GM23338 (cell line): ENCODE data around the gene CD99L2. TPM values are rescaled to one million over a fixed set of nuclear protein-coding genes. Genes with fewer than 3 reads are reported as not detected.

Experiments
- ATAC-seq: fragments of 200-7000 bp; cut with Tn5 transposase; 3 replicates; pipeline ENCODE4 v1.9.1; 2020
- DNase-seq: peaks from one replicate; pipeline ENCODE4 v3.0.0-alpha.2; 2015; ENCODE audit warnings: low spot score
- H2AFZ ChIP-seq: fragments of 200-600 bp; sonication (generic); 2 replicates; pipeline ENCODE4 v1.8.0; 2016; ENCODE audit warnings: antibody characterized with exemption, mild to moderate bottlenecking, moderate library complexity
- H3F3A ChIP-seq: fragments of 200-600 bp; sonication (generic); replicated peaks from 2 replicates; pipeline ENCODE4 v1.8.0; 2017; ENCODE audit warnings: antibody characterized with exemption, mixed run types, low read depth
- H3K27ac ChIP-seq: fragments of 200-600 bp; sonication (generic); 2 replicates; pipeline ENCODE4 v1.6.1; 2016; ENCODE audit warnings: low read depth
- H3K27me3 ChIP-seq: fragments of 200-600 bp; sonication (generic); 2 replicates; pipeline ENCODE4 v1.8.0; 2016; ENCODE audit warnings: mild to moderate bottlenecking, mixed run types, moderate library complexity; ENCODE audit not compliant: insufficient read depth
- H3K36me3 ChIP-seq: fragments of 200-600 bp; sonication (generic); 2 replicates; pipeline ENCODE4 v1.8.0; 2016; ENCODE audit warnings: mild to moderate bottlenecking; ENCODE audit not compliant: insufficient read depth
- H3K4me1 ChIP-seq: fragments of 200-600 bp; sonication (generic); 2 replicates; pipeline ENCODE4 v1.8.0; 2016; ENCODE audit warnings: mild to moderate bottlenecking, moderate library complexity; ENCODE audit not compliant: insufficient read depth
- H3K4me2 ChIP-seq: fragments of 200-600 bp; sonication (generic); 2 replicates; pipeline ENCODE4 v1.7.1; 2017; ENCODE audit warnings: mixed run types
- H3K4me3 ChIP-seq: fragments of 200-600 bp; sonication (generic); 2 replicates; pipeline ENCODE4 v1.6.1; 2016; ENCODE audit warnings: mixed run types
- H3K79me2 ChIP-seq: fragments of 200-600 bp; sonication (generic); replicated peaks from 2 replicates; pipeline ENCODE4 v1.8.0; 2017; ENCODE audit warnings: mild to moderate bottlenecking; ENCODE audit not compliant: insufficient read depth
- H3K9me2 ChIP-seq: fragments of 200-600 bp; sonication (generic); 2 replicates; pipeline ENCODE4 v1.8.0; 2017; ENCODE audit not compliant: insufficient read depth
- H4K20me1 ChIP-seq: fragments of 200-600 bp; sonication (generic); replicated peaks from 2 replicates; pipeline ENCODE4 v1.8.0; 2017; ENCODE audit warnings: mild to moderate bottlenecking; ENCODE audit not compliant: insufficient read depth
- H3K27ac Mint-ChIP-seq: 2 replicates; pipeline ENCODE4 v1.8.0; 2020; ENCODE audit warnings: inconsistent platforms, mild to moderate bottlenecking, moderate library complexity, mixed read lengths
- H3K27me3 Mint-ChIP-seq: 3 replicates; pipeline ENCODE4 v1.8.0; 2022; ENCODE audit warnings: low read depth, mild to moderate bottlenecking, moderate library complexity, mixed read lengths, inconsistent platforms; ENCODE audit not compliant: insufficient read depth, poor library complexity
- H3K36me3 Mint-ChIP-seq: 3 replicates; pipeline ENCODE4 v1.8.0; 2021; ENCODE audit warnings: low read depth, mild to moderate bottlenecking, inconsistent platforms, moderate library complexity, mixed read lengths
- H3K4me1 Mint-ChIP-seq: 3 replicates; pipeline ENCODE4 v1.8.0; 2020; ENCODE audit warnings: mild to moderate bottlenecking, inconsistent platforms, mixed read lengths
- H3K4me3 Mint-ChIP-seq: 3 replicates; pipeline ENCODE4 v1.8.0; 2021; ENCODE audit warnings: moderate library complexity, mild to moderate bottlenecking, inconsistent platforms, mixed read lengths
- H3K9me3 Mint-ChIP-seq: 3 replicates; pipeline ENCODE4 v1.8.0; 2020; ENCODE audit warnings: moderate library complexity, mild to moderate bottlenecking, inconsistent platforms, mixed read lengths
- CREB1 ChIP-seq: fragments of 250-450 bp; sonication (Bioruptor Pico); IDR thresholded peaks from 2 replicates; pipeline ENCODE4 v1.5.0; 2020; ENCODE audit warnings: low read depth, mild to moderate bottlenecking, moderate library complexity
- EZH2 ChIP-seq: fragments of 200-600 bp; sonication (generic); IDR thresholded peaks from one replicate; pipeline ENCODE4 v1.8.0; 2017; ENCODE audit warnings: antibody characterized with exemption, mild to moderate bottlenecking, low read depth; ENCODE audit not compliant: unreplicated experiment
- EZH2phosphoT487 ChIP-seq: fragments of 200-600 bp; sonication (generic); IDR thresholded peaks from one replicate; pipeline ENCODE4 v1.8.1; 2018; ENCODE audit warnings: antibody characterized with exemption; ENCODE audit not compliant: unreplicated experiment
- JUNB ChIP-seq: IDR thresholded peaks from one replicate; pipeline ENCODE4 v1.6.1; 2016; ENCODE audit warnings: antibody characterized with exemption; ENCODE audit not compliant: unreplicated experiment
- NANOG ChIP-seq: IDR thresholded peaks from 2 replicates; pipeline ENCODE4 v1.6.1; 2016; ENCODE audit warnings: antibody characterized with exemption, borderline replicate concordance
- POLR2AphosphoS5 ChIP-seq: IDR thresholded peaks from 2 replicates; pipeline ENCODE4 v1.6.1; 2016; ENCODE audit warnings: antibody characterized with exemption, low read depth
- STAT1 ChIP-seq: IDR thresholded peaks from one replicate; pipeline ENCODE4 v1.6.1; 2016; ENCODE audit warnings: antibody characterized with exemption; ENCODE audit not compliant: unreplicated experiment
- ZNF114 ChIP-seq: fragments of 250-450 bp; sonication (Bioruptor Pico); IDR thresholded peaks from 2 replicates; pipeline ENCODE4 v1.5.0; 2020; ENCODE audit warnings: mild to moderate bottlenecking, moderate library complexity
- ZNF331 ChIP-seq: fragments of 250-450 bp; sonication (Bioruptor Pico); IDR thresholded peaks from 2 replicates; pipeline ENCODE4 v1.5.0; 2020; ENCODE audit warnings: low read depth, mild to moderate bottlenecking, moderate library complexity
- polyA plus RNA-seq: library from polyadenylated mRNA; unstranded; fragments of >200 nt; fragmentation: Nextera tagmentation; extraction: Ambion mirVana; gene quantifications from 2 replicates; pipeline ENCODE4 v1.2.1, GENCODE V29; 2016
- total RNA-seq: library from RNA; depleted of rRNA; stranded (reverse); fragments of >200 nt; shearing (Covaris generic); gene quantifications from 2 replicates; pipeline ENCODE4 v1.2.3, GENCODE V29; 2014
- TF ChIP-seq, protein P1 (sequence below): fragments of 250-450 bp; sonication (Bioruptor Pico); IDR thresholded peaks from 2 replicates; pipeline ENCODE4 v1.5.0; 2020; ENCODE audit warnings: mild to moderate bottlenecking, moderate library complexity
- TF ChIP-seq, protein P2 (sequence below), 2 experiments: fragments of 200-600 bp in 1 of 2; sonication (generic) in 1 of 2; conservative IDR thresholded peaks; 2 replicates each; pipeline versions ENCODE4 v1.5.1 to v1.6.1; 2016 to 2017; ENCODE audit warnings: antibody characterized with exemption in 2 of 2, low read depth in 2 of 2, mild to moderate bottlenecking in 2 of 2, moderate library complexity in 1 of 2
- TF ChIP-seq, protein P3 (sequence below): IDR thresholded peaks from 2 replicates; pipeline ENCODE4 v1.6.1; 2016; ENCODE audit warnings: antibody characterized with exemption
- TF ChIP-seq, protein P4 (sequence below): IDR thresholded peaks from one replicate; pipeline ENCODE4 v1.6.1; 2018; ENCODE audit warnings: antibody characterized with exemption; ENCODE audit not compliant: unreplicated experiment

CD99L2 gene
- total and polyA plus RNA-seq, 2 experiments from 2014 or later = 2.6 to 6.4 TPM

DNA sequence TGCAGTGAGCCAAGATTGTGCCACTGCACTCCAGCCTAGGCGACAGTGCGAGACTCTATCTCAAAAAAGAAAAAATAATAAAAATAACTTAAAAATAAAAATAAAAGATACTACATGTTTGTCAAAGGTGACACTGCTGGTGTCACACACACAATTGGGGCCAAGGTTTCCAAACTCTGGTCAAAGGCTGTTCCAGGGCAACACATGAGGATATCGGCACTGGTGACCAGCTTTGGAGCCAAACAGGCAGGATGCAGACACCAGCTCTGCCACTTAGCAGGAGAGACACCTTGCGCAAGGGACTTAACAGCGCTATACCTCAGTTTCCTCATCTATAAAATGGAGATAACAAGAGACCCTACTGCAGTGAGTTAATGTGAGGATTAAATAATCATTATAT, 52.3 kb downstream of the CD99L2 start:
- TF ChIP-seq EZH2phosphoT487 (no peak), STAT1 (no peak), ZNF114 (CRISPR knock-in tag) (no peak), NANOG (no peak), POLR2AphosphoS5 (no peak), ZNF331 (CRISPR knock-in tag) (no peak), EZH2 (no peak), JUNB (no peak), CREB1 (CRISPR knock-in tag) (no peak)
- TF ChIP-seq, protein P1, sequence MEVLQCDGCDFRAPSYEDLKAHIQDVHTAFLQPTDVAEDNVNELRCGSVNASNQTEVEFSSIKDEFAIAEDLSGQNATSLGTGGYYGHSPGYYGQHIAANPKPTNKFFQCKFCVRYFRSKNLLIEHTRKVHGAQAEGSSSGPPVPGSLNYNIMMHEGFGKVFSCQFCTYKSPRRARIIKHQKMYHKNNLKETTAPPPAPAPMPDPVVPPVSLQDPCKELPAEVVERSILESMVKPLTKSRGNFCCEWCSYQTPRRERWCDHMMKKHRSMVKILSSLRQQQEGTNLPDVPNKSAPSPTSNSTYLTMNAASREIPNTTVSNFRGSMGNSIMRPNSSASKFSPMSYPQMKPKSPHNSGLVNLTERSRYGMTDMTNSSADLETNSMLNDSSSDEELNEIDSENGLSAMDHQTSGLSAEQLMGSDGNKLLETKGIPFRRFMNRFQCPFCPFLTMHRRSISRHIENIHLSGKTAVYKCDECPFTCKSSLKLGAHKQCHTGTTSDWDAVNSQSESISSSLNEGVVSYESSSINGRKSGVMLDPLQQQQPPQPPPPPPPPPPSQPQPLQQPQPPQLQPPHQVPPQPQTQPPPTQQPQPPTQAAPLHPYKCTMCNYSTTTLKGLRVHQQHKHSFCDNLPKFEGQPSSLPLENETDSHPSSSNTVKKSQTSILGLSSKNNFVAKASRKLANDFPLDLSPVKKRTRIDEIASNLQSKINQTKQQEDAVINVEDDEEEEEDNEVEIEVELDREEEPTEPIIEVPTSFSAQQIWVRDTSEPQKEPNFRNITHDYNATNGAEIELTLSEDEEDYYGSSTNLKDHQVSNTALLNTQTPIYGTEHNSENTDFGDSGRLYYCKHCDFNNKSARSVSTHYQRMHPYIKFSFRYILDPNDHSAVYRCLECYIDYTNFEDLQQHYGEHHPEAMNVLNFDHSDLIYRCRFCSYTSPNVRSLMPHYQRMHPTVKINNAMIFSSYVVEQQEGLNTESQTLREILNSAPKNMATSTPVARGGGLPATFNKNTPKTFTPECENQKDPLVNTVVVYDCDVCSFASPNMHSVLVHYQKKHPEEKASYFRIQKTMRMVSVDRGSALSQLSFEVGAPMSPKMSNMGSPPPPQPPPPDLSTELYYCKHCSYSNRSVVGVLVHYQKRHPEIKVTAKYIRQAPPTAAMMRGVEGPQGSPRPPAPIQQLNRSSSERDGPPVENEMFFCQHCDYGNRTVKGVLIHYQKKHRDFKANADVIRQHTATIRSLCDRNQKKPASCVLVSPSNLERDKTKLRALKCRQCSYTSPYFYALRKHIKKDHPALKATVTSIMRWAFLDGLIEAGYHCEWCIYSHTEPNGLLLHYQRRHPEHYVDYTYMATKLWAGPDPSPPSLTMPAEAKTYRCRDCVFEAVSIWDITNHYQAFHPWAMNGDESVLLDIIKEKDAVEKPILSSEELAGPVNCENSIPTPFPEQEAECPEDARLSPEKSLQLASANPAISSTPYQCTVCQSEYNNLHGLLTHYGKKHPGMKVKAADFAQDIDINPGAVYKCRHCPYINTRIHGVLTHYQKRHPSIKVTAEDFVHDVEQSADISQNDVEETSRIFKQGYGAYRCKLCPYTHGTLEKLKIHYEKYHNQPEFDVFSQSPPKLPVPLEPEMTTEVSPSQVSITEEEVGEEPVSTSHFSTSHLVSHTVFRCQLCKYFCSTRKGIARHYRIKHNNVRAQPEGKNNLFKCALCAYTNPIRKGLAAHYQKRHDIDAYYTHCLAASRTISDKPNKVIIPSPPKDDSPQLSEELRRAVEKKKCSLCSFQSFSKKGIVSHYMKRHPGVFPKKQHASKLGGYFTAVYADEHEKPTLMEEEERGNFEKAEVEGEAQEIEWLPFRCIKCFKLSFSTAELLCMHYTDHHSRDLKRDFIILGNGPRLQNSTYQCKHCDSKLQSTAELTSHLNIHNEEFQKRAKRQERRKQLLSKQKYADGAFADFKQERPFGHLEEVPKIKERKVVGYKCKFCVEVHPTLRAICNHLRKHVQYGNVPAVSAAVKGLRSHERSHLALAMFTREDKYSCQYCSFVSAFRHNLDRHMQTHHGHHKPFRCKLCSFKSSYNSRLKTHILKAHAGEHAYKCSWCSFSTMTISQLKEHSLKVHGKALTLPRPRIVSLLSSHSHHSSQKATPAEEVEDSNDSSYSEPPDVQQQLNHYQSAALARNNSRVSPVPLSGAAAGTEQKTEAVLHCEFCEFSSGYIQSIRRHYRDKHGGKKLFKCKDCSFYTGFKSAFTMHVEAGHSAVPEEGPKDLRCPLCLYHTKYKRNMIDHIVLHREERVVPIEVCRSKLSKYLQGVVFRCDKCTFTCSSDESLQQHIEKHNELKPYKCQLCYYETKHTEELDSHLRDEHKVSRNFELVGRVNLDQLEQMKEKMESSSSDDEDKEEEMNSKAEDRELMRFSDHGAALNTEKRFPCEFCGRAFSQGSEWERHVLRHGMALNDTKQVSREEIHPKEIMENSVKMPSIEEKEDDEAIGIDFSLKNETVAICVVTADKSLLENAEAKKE (CRISPR knock-in tag) = no peak
- TF ChIP-seq, protein P2, sequence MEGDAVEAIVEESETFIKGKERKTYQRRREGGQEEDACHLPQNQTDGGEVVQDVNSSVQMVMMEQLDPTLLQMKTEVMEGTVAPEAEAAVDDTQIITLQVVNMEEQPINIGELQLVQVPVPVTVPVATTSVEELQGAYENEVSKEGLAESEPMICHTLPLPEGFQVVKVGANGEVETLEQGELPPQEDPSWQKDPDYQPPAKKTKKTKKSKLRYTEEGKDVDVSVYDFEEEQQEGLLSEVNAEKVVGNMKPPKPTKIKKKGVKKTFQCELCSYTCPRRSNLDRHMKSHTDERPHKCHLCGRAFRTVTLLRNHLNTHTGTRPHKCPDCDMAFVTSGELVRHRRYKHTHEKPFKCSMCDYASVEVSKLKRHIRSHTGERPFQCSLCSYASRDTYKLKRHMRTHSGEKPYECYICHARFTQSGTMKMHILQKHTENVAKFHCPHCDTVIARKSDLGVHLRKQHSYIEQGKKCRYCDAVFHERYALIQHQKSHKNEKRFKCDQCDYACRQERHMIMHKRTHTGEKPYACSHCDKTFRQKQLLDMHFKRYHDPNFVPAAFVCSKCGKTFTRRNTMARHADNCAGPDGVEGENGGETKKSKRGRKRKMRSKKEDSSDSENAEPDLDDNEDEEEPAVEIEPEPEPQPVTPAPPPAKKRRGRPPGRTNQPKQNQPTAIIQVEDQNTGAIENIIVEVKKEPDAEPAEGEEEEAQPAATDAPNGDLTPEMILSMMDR (conservative IDR thresholded peaks at IDR 0.05; ENCODE audit: low read depth in 2 of 2) = no peak
- TF ChIP-seq, protein P3, sequence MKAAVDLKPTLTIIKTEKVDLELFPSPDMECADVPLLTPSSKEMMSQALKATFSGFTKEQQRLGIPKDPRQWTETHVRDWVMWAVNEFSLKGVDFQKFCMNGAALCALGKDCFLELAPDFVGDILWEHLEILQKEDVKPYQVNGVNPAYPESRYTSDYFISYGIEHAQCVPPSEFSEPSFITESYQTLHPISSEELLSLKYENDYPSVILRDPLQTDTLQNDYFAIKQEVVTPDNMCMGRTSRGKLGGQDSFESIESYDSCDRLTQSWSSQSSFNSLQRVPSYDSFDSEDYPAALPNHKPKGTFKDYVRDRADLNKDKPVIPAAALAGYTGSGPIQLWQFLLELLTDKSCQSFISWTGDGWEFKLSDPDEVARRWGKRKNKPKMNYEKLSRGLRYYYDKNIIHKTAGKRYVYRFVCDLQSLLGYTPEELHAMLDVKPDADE = no peak
- TF ChIP-seq, protein P4, sequence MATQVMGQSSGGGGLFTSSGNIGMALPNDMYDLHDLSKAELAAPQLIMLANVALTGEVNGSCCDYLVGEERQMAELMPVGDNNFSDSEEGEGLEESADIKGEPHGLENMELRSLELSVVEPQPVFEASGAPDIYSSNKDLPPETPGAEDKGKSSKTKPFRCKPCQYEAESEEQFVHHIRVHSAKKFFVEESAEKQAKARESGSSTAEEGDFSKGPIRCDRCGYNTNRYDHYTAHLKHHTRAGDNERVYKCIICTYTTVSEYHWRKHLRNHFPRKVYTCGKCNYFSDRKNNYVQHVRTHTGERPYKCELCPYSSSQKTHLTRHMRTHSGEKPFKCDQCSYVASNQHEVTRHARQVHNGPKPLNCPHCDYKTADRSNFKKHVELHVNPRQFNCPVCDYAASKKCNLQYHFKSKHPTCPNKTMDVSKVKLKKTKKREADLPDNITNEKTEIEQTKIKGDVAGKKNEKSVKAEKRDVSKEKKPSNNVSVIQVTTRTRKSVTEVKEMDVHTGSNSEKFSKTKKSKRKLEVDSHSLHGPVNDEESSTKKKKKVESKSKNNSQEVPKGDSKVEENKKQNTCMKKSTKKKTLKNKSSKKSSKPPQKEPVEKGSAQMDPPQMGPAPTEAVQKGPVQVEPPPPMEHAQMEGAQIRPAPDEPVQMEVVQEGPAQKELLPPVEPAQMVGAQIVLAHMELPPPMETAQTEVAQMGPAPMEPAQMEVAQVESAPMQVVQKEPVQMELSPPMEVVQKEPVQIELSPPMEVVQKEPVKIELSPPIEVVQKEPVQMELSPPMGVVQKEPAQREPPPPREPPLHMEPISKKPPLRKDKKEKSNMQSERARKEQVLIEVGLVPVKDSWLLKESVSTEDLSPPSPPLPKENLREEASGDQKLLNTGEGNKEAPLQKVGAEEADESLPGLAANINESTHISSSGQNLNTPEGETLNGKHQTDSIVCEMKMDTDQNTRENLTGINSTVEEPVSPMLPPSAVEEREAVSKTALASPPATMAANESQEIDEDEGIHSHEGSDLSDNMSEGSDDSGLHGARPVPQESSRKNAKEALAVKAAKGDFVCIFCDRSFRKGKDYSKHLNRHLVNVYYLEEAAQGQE = no peak
- H3K36me3 ChIP-seq = no peaks in the 10 kb centered on the region
- ATAC-seq = no peak
- no peaks in the 10 kb centered on the region for H3K4me1 ChIP-seq
- H3K27ac ChIP-seq = no peak overlapping the region
- H3K27me3 Mint-ChIP-seq = peaks cover 2% of the 10 kb centered on the region
- no peaks in the 10 kb centered on the region for H3K9me2 ChIP-seq
- no peaks in the 10 kb centered on the region for H3K9me3 Mint-ChIP-seq
- no peaks in the 10 kb centered on the region; the same call in 1 of the 2 replicates for H3K79me2 ChIP-seq
- H3K4me3 Mint-ChIP-seq = no peak overlapping the region
- no peak overlapping the region for H3K4me2 ChIP-seq
- no peak overlapping the region for H2AFZ ChIP-seq
- H3K4me3 ChIP-seq = no peak overlapping the region
- no peak overlapping the region for H3K27ac Mint-ChIP-seq
- no peaks in the 10 kb centered on the region for H3K36me3 Mint-ChIP-seq
- peaks cover 12% of the 10 kb centered on the region; the same call in 2 of the 3 replicates for H3K4me1 Mint-ChIP-seq
- DNase-seq = no peak
- H3F3A ChIP-seq = no peaks in the 10 kb centered on the region
- no peaks in the 10 kb centered on the region for H3K27me3 ChIP-seq
- H4K20me1 ChIP-seq = no peaks in the 10 kb centered on the region
